CD8-positive, alpha-beta memory T cell (primary cell): ENCODE results near the gene CLSTN1. TPM values are rescaled to one million over a fixed set of nuclear protein-coding genes. Genes with fewer than 3 reads are reported as not detected.
"Not testable (repeated sequence)": the region's sequence is repeated elsewhere in the genome, so short reads cannot be mapped to it uniquely, and the experiment has no call there.

ENCODE experiments used
- CTCF ChIA-PET: fragments of 350-600 bp; sonication (Branson Sonifier 250); formaldehyde crosslinking; loops from one replicate; lab custom pipeline; 2021; ENCODE audit warnings: antibody characterized with exemption; lab: Charles Lee
- POLR2A ChIA-PET: fragments of 350-600 bp; sonication (Branson Sonifier 250); formaldehyde crosslinking; loops from one replicate; lab custom pipeline; 2021; ENCODE audit warnings: antibody characterized with exemption; lab: Charles Lee
- DNase-seq, 5 donors: peaks; one replicate each; pipeline versions ENCODE4 v3.0.0 to v3.0.0-alpha.2; 2020 to 2022; ENCODE audit warnings: mixed read lengths in 1 of 5
- H3K27ac ChIP-seq: one replicate; pipeline ENCODE4 v1.7.0; 2013; ENCODE audit warnings: low read depth, mild to moderate bottlenecking, low read length, moderate library complexity
- H3K27me3 ChIP-seq: 2 replicates; pipeline ENCODE4 v1.7.0; 2013; ENCODE audit warnings: low read length, mild to moderate bottlenecking; ENCODE audit not compliant: insufficient read depth, poor library complexity, severe bottlenecking
- H3K36me3 ChIP-seq: 2 replicates; pipeline ENCODE4 v1.7.0; 2013; ENCODE audit warnings: mild to moderate bottlenecking, low read length, moderate library complexity; ENCODE audit not compliant: insufficient read depth
- H3K4me1 ChIP-seq: 2 replicates; pipeline ENCODE4 v1.7.0; 2013; ENCODE audit warnings: mild to moderate bottlenecking, low read length, moderate library complexity; ENCODE audit not compliant: insufficient read depth
- H3K4me3 ChIP-seq: 2 replicates; pipeline ENCODE4 v1.7.0; 2013; ENCODE audit warnings: mild to moderate bottlenecking, low read length
- H3K9me3 ChIP-seq: 2 replicates; pipeline ENCODE4 v1.7.0; 2013; ENCODE audit warnings: mild to moderate bottlenecking, low read length
- H3K27ac Mint-ChIP-seq, 8 donors: one replicate each; pipeline ENCODE4 v1.8.0; 2020 to 2021; ENCODE audit warnings: mixed read lengths in 8 of 8, mild to moderate bottlenecking in 6 of 8, inconsistent platforms in 3 of 8, moderate library complexity in 3 of 8
- H3K27me3 Mint-ChIP-seq, 2 donors: one replicate each; pipeline ENCODE4 v1.8.0; 2020 to 2021; ENCODE audit warnings: mixed read lengths in 2 of 2, mild to moderate bottlenecking in 1 of 2, moderate library complexity in 1 of 2
- H3K36me3 Mint-ChIP-seq, 3 donors: one replicate each; pipeline ENCODE4 v1.8.0; 2020 to 2021; ENCODE audit warnings: mixed read lengths in 3 of 3, inconsistent platforms in 1 of 3, mild to moderate bottlenecking in 1 of 3
- H3K4me1 Mint-ChIP-seq, 3 donors: one replicate each; pipeline ENCODE4 v1.8.0; 2020 to 2021; ENCODE audit warnings: mixed read lengths in 3 of 3, inconsistent platforms in 1 of 3, mild to moderate bottlenecking in 1 of 3
- H3K4me3 Mint-ChIP-seq, 7 donors: one replicate each; pipeline ENCODE4 v1.8.0; 2020 to 2021; ENCODE audit warnings: mixed read lengths in 7 of 7, mild to moderate bottlenecking in 6 of 7, moderate library complexity in 4 of 7, inconsistent platforms in 2 of 7
- H3K9me3 Mint-ChIP-seq, 5 donors: one replicate each; pipeline ENCODE4 v1.8.0; 2020 to 2022; ENCODE audit warnings: mixed read lengths in 5 of 5, mild to moderate bottlenecking in 3 of 5, moderate library complexity in 2 of 5, inconsistent platforms in 1 of 5
- polyA plus RNA-seq: library from polyadenylated mRNA; unstranded; fragments of 300-500 nt; fragmentation: Illumina TruSeq; gene quantifications from one replicate; pipeline ENCODE4 v1.2.3, GENCODE V29; 2021
- total RNA-seq, 2 experiments: library from RNA; stranded (reverse); gene quantifications; one replicate each; pipeline ENCODE4 v1.2.3, GENCODE V29; 2021

The CLSTN1 gene
- total and polyA plus RNA-seq, 3 experiments from 2014 or later, result 38.4 to 48.2 (median 40.8) TPM

DNA sequence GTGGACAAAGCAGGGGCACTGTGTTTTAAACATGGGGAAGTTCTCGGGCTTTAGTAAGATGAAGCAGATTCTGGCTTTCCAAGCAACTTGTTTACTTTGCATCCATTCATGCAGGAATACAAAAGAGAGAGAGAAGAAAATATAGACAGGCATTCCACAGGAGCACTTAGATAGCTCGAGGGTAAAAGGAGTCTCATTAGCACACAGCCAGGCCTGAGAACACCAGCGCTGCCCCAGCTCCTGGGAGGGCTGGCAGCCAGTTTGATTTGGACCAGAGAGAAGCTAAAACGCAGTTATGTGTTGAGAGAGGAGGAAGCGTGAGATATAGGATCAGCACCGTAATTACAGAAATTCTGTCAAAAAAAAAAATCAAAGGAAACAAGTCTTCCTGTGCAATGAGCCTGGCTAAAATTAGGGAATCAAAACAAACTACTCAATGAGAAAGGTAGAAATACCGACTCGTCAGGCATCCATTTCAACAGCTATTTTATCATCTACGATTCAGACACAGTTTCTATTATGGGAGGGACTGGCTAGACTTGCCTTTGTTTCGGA, 68.2 kb downstream of the CLSTN1 start:
- no peak for DNase-seq
- no peak overlapping the region for H3K27ac ChIP-seq
- Mint-ChIP-seq H3K9me3 (no peaks in the 10 kb centered on the region), H3K36me3 (peaks cover 0 to 53% (median 0%) of the 10 kb centered on the region in 3 donors), H3K27me3 (no peaks in the 10 kb centered on the region), H3K4me1 (peaks cover 11 to 34% (median 28%) of the 10 kb centered on the region in 3 donors), H3K27ac (peak overlapping the region in 7 of 8 donors; percentile 1 to 93 (median 55)), H3K4me3 (no peak overlapping the region)
- H3K4me3 ChIP-seq, result no peak overlapping the region
- H3K27me3 ChIP-seq, result no peaks in the 10 kb centered on the region
- CTCF ChIA-PET, result no interaction called here
- no peaks in the 10 kb centered on the region for H3K4me1 ChIP-seq
- peaks cover 5% of the 10 kb centered on the region for H3K36me3 ChIP-seq
- no peaks in the 10 kb centered on the region for H3K9me3 ChIP-seq
- POLR2A ChIA-PET, result interaction anchor here (0.7 kb wide), 1 partner anchor 85 kb away, joined by 4 read pairs; no protein-coding TSS in a partner anchor

DNA sequence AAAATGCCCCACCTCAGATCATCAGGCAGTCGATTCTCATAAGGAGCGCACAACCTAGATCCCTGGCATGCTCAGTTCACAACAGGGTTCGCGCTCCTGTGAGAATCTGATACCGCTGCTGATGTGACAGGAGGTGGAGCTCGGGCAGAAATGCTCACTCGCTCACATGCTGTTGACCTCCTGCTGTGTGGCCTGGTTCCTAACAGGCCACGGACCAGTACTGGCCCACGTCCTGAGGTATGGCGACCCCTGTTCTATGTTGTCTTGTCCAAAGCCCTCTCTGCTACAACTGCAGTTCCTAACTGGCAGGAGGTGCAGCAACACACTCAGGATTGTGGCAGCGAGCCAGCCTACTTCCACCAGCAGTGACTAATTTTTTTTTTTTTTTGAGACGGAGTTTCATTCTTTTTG, 70.6 kb downstream of the CLSTN1 start:
- DNase-seq, result no peak
- H3K9me3 ChIP-seq, result no peaks in the 10 kb centered on the region
- no peaks in the 10 kb centered on the region for H3K27me3 ChIP-seq
- H3K4me1 Mint-ChIP-seq, result peaks cover 9 to 24% (median 19%) of the 10 kb centered on the region in 3 donors
- H3K27me3 Mint-ChIP-seq, result no peaks in the 10 kb centered on the region
- no peak overlapping the region for H3K4me3 ChIP-seq
- H3K4me1 ChIP-seq, result no peaks in the 10 kb centered on the region
- H3K36me3 Mint-ChIP-seq, result peaks cover 0 to 72% (median 10%) of the 10 kb centered on the region in 3 donors
- no peaks in the 10 kb centered on the region for H3K9me3 Mint-ChIP-seq
- H3K27ac Mint-ChIP-seq, result peak overlapping the region in 1 of 8 donors; percentile 60
- H3K27ac ChIP-seq, result no peak overlapping the region
- peaks cover 11% of the 10 kb centered on the region for H3K36me3 ChIP-seq
- ChIA-PET POLR2A (no interaction called here), CTCF (no interaction called here)
- no peak overlapping the region for H3K4me3 Mint-ChIP-seq

- ChIA-PET POLR2A (no interaction called here), CTCF (no interaction called here)
- Histone ChIP-seq H3K27ac (no peak overlapping the region), H3K27me3 (no peaks in the 10 kb centered on the region), H3K36me3 (peaks cover 11% of the 10 kb centered on the region), H3K4me1 (no peaks in the 10 kb centered on the region), H3K4me3 (no peak overlapping the region), H3K9me3 (no peaks in the 10 kb centered on the region)
- no peaks in the 10 kb centered on the region for H3K9me3 Mint-ChIP-seq
- H3K4me1 Mint-ChIP-seq, result peaks cover 9 to 19% (median 13%) of the 10 kb centered on the region in 3 donors
- no peak for DNase-seq
- no peaks in the 10 kb centered on the region for H3K27me3 Mint-ChIP-seq
- no peak overlapping the region for H3K4me3 Mint-ChIP-seq
- peaks cover 0 to 80% (median 10%) of the 10 kb centered on the region in 3 donors for H3K36me3 Mint-ChIP-seq
- H3K27ac Mint-ChIP-seq, result peak overlapping the region in 5 of 8 donors; percentile 36 to 89 (median 56)
These were observed 71.8 kb downstream of the CLSTN1 start for GRCh38 chr1:9751971-9752370.

DNA sequence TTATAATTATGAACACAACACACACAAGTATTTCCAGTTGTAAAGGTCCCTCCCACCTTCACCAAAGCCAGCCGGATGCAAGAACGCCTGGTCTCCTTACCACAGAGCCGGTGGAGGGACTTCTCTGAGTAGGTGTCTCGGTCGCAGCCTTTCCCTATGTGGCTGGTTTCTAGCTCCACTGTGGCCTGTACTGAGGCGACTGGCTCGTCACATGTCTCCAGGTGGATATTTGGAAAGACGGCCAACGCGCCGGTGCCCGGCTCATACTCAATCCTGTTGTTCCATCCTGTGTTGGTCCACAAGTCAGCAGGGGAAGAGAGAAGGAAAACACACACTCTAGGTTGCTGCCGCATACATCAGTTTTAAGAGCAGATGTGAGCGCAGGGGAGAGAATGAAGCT, 74.4 kb downstream of the CLSTN1 start:
- peaks cover 20% of the 10 kb centered on the region for H3K36me3 ChIP-seq
- peaks cover 0 to 77% (median 10%) of the 10 kb centered on the region in 3 donors for H3K36me3 Mint-ChIP-seq
- H3K4me3 Mint-ChIP-seq, result no peak overlapping the region
- no peaks in the 10 kb centered on the region for H3K27me3 ChIP-seq
- peaks cover 0 to 5% (median 2%) of the 10 kb centered on the region in 3 donors for H3K4me1 Mint-ChIP-seq
- POLR2A ChIA-PET, result no interaction called here
- no peak overlapping the region for H3K27ac Mint-ChIP-seq
- no peaks in the 10 kb centered on the region for H3K4me1 ChIP-seq
- H3K27me3 Mint-ChIP-seq, result no peaks in the 10 kb centered on the region
- no peaks in the 10 kb centered on the region for H3K9me3 Mint-ChIP-seq
- CTCF ChIA-PET, result no interaction called here
- H3K9me3 ChIP-seq, result no peaks in the 10 kb centered on the region
- no peak overlapping the region for H3K4me3 ChIP-seq
- no peak for DNase-seq
- H3K27ac ChIP-seq, result no peak overlapping the region

- DNase-seq, H3K9me3 Mint-ChIP-seq, H3K4me1 Mint-ChIP-seq, H3K4me1 ChIP-seq, H3K27me3 ChIP-seq, H3K4me3 Mint-ChIP-seq, H3K27ac ChIP-seq, H3K4me3 ChIP-seq, H3K9me3 ChIP-seq, CTCF ChIA-PET, H3K27me3 Mint-ChIP-seq, POLR2A ChIA-PET: not testable (repeated sequence)
- peaks cover 29% of the 10 kb centered on the region for H3K36me3 ChIP-seq
- Mint-ChIP-seq H3K36me3 (peaks cover 0 to 79% (median 11%) of the 10 kb centered on the region in 3 donors), H3K27ac (peak overlapping the region in 4 of 8 donors; percentile 23 to 85 (median 30))
These were observed 75.4 kb downstream of the CLSTN1 start for GRCh38 chr1:9748391-9748790.

DNA sequence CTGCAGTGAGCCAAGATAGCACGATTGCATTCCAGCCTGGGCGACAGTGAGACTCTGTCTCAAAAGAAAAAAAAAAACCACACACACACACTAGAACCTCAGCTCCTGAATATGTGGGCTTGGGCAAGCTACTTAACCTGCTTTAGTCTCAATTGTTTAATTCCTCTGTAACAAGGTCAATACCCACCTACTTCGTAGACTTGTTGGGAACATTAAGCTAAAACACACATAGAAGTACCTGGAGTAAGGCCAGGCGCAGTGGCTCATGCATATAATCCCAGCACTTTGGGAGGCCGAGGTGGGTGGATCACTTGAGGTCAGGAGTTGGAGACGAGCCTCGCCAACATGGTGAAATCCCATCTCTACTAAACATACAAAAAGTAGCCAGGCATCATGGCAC, 77.1 kb downstream of the CLSTN1 start:
- no peak overlapping the region for H3K4me3 Mint-ChIP-seq
- peaks cover 4 to 80% (median 17%) of the 10 kb centered on the region in 3 donors for H3K36me3 Mint-ChIP-seq
- Histone ChIP-seq H3K4me1 (no peaks in the 10 kb centered on the region), H3K9me3 (no peaks in the 10 kb centered on the region), H3K4me3 (no peak overlapping the region), H3K27ac (no peak overlapping the region), H3K27me3 (no peaks in the 10 kb centered on the region), H3K36me3 (peaks cover 34% of the 10 kb centered on the region)
- H3K27ac Mint-ChIP-seq, result no peak overlapping the region
- POLR2A ChIA-PET, result no interaction called here
- H3K9me3 Mint-ChIP-seq, result no peaks in the 10 kb centered on the region
- no peak for DNase-seq
- peaks cover 0 to 4% (median 2%) of the 10 kb centered on the region in 3 donors for H3K4me1 Mint-ChIP-seq
- no peaks in the 10 kb centered on the region for H3K27me3 Mint-ChIP-seq
- CTCF ChIA-PET, result interaction anchor here (0.8 to 1.5 kb wide), 2 partner anchors 80 to 242 kb away, joined by 3 read pairs; no protein-coding TSS in a partner anchor

- no peak overlapping the region for H3K4me3 ChIP-seq
- ChIA-PET CTCF (interaction anchor here (0.7 to 0.8 kb wide), 2 partner anchors 122 to 243 kb away, joined by 3 read pairs; no protein-coding TSS in a partner anchor), POLR2A (no interaction called here)
- no peaks in the 10 kb centered on the region for H3K27me3 ChIP-seq
- no peaks in the 10 kb centered on the region for H3K27me3 Mint-ChIP-seq
- H3K9me3 ChIP-seq, result no peaks in the 10 kb centered on the region
- DNase-seq, result no peak
- H3K4me3 Mint-ChIP-seq, result no peak overlapping the region
- peaks cover 36% of the 10 kb centered on the region for H3K36me3 ChIP-seq
- no peaks in the 10 kb centered on the region for H3K9me3 Mint-ChIP-seq
- no peaks in the 10 kb centered on the region for H3K4me1 ChIP-seq
- H3K36me3 Mint-ChIP-seq, result peaks cover 4 to 79% (median 18%) of the 10 kb centered on the region in 3 donors
- no peak overlapping the region for H3K27ac Mint-ChIP-seq
- H3K4me1 Mint-ChIP-seq, result no peaks in the 10 kb centered on the region
- no peak overlapping the region for H3K27ac ChIP-seq
These were observed 77.6 kb downstream of the CLSTN1 start for GRCh38 chr1:9746211-9746610.

DNA sequence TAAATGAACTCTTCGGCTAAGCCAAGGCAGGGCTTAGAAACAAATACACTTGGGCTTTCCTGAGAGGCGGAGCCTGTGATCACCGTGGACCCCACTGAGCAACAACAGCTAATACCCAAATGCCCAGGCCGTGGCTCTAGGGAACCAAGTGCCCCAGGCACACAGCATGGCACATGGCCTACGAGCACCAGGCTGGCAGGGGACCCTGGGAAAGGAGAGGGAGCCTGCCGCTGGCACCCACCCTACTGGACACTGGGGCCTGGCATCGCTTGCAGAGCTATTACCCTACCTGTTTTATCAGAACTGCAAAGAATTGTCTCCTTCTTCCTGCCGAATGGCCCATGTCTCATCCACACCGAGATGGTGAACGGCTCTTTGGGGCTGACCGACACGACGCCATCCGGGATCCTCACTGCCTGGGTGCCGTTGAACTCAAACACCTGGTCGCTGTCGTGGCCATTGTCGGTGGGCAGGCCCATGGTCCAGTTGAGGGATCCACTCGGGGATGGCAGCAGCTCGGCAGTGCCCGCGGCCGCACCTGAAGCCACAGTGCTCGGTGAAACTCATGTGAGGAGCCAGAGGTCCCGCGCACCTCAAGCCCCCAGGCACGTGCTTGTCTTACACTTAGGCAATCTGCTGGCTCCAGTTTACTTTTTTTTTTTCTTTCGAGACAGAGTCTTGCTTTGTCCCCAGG, 79.5 kb downstream of the CLSTN1 start:
- CTCF ChIA-PET, result interaction anchor here (1.3 kb wide), 1 partner anchor 118 kb away, joined by 4 read pairs; no protein-coding TSS in a partner anchor
- Mint-ChIP-seq H3K4me1 (no peaks in the 10 kb centered on the region), H3K9me3 (no peaks in the 10 kb centered on the region), H3K4me3 (no peak overlapping the region), H3K27ac (peak overlapping the region in 1 of 8 donors; percentile 86), H3K27me3 (no peaks in the 10 kb centered on the region), H3K36me3 (peaks cover 4 to 76% (median 18%) of the 10 kb centered on the region in 3 donors)
- H3K9me3 ChIP-seq, result no peaks in the 10 kb centered on the region
- POLR2A ChIA-PET, result no interaction called here
- H3K4me3 ChIP-seq, result no peak overlapping the region
- peaks cover 43% of the 10 kb centered on the region for H3K36me3 ChIP-seq
- no peak for DNase-seq
- no peaks in the 10 kb centered on the region for H3K4me1 ChIP-seq
- no peaks in the 10 kb centered on the region for H3K27me3 ChIP-seq
- H3K27ac ChIP-seq, result no peak overlapping the region
